ENCODE data around the gene HNMT. TPM values are rescaled to one million over a fixed set of nuclear protein-coding genes. Genes with fewer than 3 reads are reported as not detected.
"Not testable (repeated sequence)": the region's sequence is repeated elsewhere in the genome, so short reads cannot be mapped to it uniquely, and the experiment has no call there.

The HNMT gene
- total RNA-seq, 2 donors from 2014 or later: 19.0 to 32.6 TPM

- ATAC-seq: peak; percentile 9 to 66
- DNase-seq: no peak
- intact Hi-C loops (cut with DNase I): no loop called here
These were observed 4.5 kb downstream of the HNMT start for GRCh38 chr2:137968477-137969417.

- ATAC-seq (peak; percentile 88 to 94), DNase-seq (no peak)
- intact Hi-C loops (cut with DNase I): no loop called here
These were observed 5.1 kb downstream of the HNMT start for GRCh38 chr2:137969418-137969765.

DNA sequence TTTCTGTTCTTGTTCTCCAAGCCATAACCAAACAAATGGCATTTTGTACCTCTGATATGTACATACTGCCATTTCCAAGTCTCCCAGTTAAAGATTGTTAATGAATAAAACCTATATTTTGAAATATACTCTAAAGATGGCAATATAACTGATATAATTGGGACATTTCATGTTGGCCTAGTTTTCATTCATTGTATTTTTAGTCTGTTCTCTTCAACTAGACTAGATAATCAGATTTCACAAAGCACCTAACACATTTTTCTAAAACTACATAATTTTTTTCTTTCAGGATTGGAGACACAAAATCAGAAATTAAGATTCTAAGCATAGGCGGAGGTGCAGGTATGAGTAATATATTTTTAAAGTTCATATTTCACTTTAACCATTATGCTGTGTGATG is 5.6 kb downstream of the HNMT start:
- intact Hi-C loops (cut with DNase I): no loop called here
- no peak for ATAC-seq
- no peak for DNase-seq

DNA sequence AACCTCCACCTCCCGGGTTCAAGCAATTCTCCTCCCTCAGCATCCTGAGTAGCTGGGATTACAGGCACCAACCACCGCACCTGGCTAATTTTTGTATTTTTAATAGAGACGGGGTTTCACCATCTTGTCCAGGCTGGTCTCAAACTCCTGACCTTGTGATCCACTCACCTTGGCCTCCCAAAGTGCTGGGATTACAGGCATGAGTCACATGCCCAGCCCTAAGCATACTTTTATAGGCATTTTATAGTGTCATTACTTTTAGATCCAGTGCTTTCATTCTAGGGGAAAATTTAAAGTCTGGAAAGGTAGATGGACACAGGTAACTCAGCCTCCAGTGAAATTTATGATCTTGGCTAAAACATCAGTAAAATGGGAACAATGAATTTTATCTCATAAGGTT is 7.0 kb downstream of the HNMT start:
- ATAC-seq; DNase-seq; intact Hi-C loops (cut with DNase I): not testable (repeated sequence)

- intact Hi-C loops (cut with DNase I): no loop called here
- DNase-seq (no peak), ATAC-seq (no peak)
These were observed 9.0 kb downstream of the HNMT start for GRCh38 chr2:137973280-137973679.

- DNase-seq (no peak), ATAC-seq (no peak)
- intact Hi-C loops (cut with DNase I): no loop called here
These were observed 11.3 kb downstream of the HNMT start for GRCh38 chr2:137975280-137976271.

DNA sequence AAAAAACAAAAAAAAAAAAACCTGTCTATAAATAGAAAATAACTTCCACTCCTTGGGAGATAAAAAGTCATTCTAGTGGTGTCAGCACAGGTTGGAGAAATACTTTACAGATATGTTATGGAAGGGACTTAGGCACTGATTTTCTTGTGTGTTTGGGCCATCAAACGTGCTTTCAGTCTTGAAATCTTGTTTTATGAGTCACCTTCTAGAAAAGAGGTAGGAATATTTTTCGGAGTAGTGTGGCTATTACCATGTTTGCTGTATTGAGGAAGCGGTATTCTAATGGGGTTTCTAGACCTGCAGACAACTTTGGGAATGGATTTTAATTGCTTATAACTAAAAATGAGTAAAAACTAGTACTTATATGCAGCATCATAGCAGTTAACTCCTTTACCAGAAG is 12.0 kb downstream of the HNMT start:
- no peak for DNase-seq
- intact Hi-C loops (cut with DNase I): no loop called here
- ATAC-seq: no peak

GRCh38 chr2:137977790-137978189 is 13.5 kb downstream of the HNMT start:
- intact Hi-C loops (cut with DNase I): no loop called here
- ATAC-seq (no peak), DNase-seq (no peak)

DNA sequence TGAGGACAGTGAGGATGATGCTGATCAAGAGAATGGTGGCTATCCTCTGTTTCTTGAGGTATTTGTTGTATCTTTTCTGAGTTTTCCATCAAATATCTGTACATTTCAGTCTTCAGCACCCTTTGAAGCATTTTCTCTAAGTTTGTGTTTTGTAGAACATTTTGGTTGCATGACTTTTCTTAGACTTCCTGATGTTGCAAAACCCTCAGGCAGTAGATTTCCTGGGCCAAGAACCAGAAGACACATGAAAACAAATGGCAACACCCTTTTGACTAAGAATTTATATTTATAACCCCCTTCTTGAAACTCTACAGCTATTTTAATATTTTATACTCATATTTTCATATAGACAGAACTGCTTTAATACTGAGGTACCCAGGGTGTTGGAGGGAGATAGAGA is 16.2 kb downstream of the HNMT start:
- no peak for DNase-seq
- intact Hi-C loops (cut with DNase I): no loop called here
- no peak for ATAC-seq

DNA sequence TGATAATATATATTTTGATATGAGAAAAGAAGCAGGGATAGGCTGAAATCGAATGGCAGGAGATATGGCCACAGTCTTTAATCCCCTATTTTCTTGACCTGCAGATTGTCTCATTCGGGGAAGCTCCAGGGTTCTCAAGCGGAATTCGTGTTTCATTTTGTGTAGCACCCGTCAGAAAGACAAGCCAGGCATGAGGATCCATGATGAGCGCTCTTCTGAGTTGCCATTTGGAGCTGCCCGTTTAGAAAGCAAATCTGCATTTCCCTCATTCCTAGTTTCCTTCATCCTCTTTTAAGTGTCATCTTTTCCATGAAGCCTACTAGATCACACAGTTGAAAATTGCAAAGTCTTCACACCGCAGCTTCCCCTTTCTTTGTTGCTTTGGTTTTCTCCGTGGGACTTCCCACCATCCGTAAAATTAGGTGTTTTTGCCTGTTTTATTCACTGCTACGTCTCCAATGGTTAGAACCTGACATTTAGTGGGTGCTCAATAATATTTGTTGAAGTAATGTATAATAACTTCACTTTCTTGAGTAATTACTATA is 16.9 kb downstream of the HNMT start:
- intact Hi-C loops (cut with DNase I): no loop called here
- DNase-seq (no peak), ATAC-seq (no peak)

- no peak for ATAC-seq
- no peak for DNase-seq
- intact Hi-C loops (cut with DNase I): no loop called here
These were observed 19.3 kb downstream of the HNMT start for GRCh38 chr2:137983581-137983980.

DNA sequence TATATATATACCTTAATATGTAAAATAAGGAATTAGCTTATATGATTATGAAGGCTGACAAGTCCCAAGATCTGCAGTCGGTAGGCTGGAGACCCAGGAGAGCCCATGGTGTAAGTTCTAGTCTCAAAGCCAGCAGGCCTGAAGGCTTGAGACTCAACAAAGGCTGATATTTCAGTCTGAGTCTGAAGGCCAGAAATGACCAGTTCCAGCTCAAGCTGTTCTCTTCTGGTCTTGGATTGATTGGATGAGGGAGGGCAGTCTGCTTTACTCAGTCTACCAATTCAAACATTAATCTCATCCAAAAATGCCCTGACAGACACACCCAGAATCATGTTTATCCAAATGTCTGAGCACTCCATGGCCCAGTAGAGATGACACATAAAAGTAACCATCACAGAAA is 22.0 kb downstream of the HNMT start:
- intact Hi-C loops (cut with DNase I): no loop called here
- ATAC-seq (no peak), DNase-seq (no peak)

- DNase-seq (no peak), ATAC-seq (no peak)
- intact Hi-C loops (cut with DNase I): no loop called here
These were observed 22.7 kb downstream of the HNMT start for GRCh38 chr2:137987011-137987410.

DNA sequence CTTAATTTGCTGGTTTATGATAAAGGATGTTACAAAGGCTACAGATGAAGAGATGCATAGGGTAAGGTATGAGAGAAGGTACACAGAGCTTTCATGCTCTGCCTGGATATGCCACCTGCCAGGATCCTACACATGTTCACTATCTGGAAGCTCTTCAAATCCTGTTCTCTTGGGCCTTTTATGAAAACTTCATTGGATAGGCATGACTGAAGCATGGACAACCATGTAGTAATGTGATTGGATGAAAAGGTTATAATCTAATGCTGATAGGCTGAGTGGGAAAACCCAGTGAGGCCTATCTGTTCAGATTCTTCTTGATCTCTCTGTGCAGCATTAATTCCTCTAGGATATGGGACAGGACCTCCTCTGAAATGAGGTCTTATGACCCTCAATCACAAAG is 26.8 kb downstream of the HNMT start:
- DNase-seq (no peak), ATAC-seq (no peak)
- intact Hi-C loops (cut with DNase I): no loop called here

DNA sequence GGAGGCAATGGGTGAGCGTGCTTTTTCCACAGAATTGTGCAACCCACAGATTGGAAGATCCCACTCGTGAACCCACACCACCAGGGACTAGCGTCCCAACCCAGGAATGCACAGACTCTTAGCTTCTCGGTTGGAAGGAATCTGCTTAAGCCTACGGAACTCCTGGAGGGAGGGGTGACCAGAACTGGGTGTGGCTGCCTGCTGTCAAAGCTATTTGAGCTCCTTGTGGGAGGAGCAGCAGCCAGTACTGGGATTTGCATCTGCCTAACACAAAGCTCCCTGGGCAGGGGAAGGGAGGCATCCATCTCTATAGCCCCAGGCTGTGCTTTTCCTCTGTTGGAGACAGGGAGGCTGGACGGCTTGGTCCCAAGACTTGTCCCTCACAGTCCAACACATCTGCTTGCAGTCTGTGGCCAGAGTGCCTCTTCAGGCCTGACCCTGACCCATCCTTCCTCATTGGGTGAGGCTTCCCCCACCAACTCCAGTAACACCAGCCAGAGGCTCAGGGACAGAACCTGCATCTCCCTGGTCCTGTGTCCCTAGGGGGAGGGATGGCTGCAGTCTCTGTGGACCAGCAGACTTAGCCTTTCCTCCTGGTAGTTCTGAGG is 27.9 kb downstream of the HNMT start:
- intact Hi-C loops (cut with DNase I): no loop called here
- no peak for ATAC-seq
- no peak for DNase-seq

DNA sequence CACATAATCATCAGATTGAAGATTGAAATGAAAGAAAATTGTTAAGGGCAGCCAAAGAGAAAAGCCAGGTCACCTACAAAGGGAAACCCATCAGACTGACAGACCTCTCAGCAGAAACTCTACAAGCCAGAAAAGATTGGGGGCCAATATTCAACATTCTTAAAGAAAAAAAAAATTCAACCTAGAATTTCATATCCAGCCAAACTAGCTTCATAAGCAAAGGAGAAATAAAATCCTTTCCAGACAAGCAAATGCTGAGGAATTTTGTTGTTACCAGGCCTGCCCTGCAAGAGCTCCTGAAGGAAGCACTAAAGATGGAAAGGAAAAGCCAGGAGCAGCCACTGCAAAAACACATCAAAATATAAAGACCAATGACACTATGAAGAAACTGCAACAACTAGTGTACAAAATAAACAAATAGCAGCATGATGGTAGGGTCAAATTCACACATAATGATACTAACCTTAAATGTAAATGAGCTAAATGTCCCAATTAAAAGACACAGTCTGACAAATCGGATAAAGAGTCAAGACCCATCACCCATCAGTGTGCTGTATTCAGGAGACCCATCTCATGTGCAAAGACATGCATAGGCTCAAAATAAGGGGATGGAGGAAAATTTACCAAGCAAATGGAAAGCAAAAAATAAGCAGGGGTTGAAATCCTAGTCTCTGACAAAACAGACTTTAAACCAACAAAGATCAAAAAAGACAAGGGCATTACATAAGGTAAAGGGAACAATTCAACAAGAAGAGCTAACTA is 29.6 kb downstream of the HNMT start:
- DNase-seq; intact Hi-C loops (cut with DNase I); ATAC-seq: not testable (repeated sequence)

GRCh38 chr2:137995368-137995767 is 31.1 kb downstream of the HNMT start:
- DNase-seq; ATAC-seq; intact Hi-C loops (cut with DNase I): not testable (repeated sequence)

DNA sequence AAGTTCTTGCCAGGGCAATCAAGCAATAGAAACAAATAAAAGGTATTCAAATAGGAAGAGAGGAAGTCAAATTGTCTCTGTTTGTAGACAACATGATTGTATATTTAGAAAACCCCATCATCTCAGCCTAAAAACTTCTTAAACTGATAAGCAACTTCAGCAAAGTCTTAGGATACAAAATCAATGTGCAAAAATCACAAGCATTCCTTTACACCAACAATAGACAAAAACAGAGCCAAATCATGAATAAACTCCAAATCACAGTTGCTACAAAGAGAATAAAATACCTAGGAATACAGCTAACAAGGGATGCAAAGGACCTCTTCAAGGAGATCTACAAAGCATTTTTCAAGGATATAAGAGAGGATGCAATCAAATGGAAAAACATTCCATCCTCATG is 31.9 kb downstream of the HNMT start:
- ATAC-seq; DNase-seq; intact Hi-C loops (cut with DNase I): not testable (repeated sequence)

GRCh38 chr2:137997733-137998132 is 33.5 kb downstream of the HNMT start:
- ATAC-seq: no peak
- intact Hi-C loops (cut with DNase I): no loop called here
- DNase-seq: no peak

All from left cardiac atrium (tissue), 4 donors.